Measurements from ENCODE around the gene EID3. TPM values are rescaled to one million over a fixed set of nuclear protein-coding genes. Genes with fewer than 3 reads are reported as not detected.

Gene EID3
- total RNA-seq, 1 experiment from 2014 or later: 3.2 TPM

- H3K4me1 Mint-ChIP-seq: peaks cover 47% of the 10 kb centered on the region
- ChIA-PET POLR2A (interaction anchor here (1.0 to 3.8 kb wide), 5 partner anchors 11 to 151 kb away, joined by 4 to 34 read pairs (median 11); partner anchors contain the start of genes EID3, NFYB and TXNRD1), CTCF (interaction anchor here (1.0 to 2.0 kb wide), 5 partner anchors 10 to 93 kb away, joined by 4 to 11 read pairs (median 7); partner anchors contain the start of gene TXNRD1)
- no peaks in the 10 kb centered on the region for H3K27me3 Mint-ChIP-seq (ENCODE audit: low read depth)
- peak overlapping the region; percentile 99 for H3K4me3 Mint-ChIP-seq
- H3K9me3 Mint-ChIP-seq: no peaks in the 10 kb centered on the region
- peak overlapping the region; percentile 85 for H3K27ac Mint-ChIP-seq
- peak; percentile 77 for ATAC-seq
- peaks cover 18% of the 10 kb centered on the region for H3K36me3 Mint-ChIP-seq
- peak; percentile 86 for DNase-seq (ENCODE audit: low spot score)
- TF ChIP-seq AFF4 (CRISPR knock-in tag; IDR thresholded peaks at IDR 0.05; ENCODE audit: borderline replicate concordance) (no peak), EMX1 (CRISPR knock-in tag; IDR thresholded peaks at IDR 0.05) (no peak), JAZF1 (CRISPR knock-in tag; IDR thresholded peaks at IDR 0.05) (no peak), ZNF532 (CRISPR knock-in tag; IDR thresholded peaks at IDR 0.05; ENCODE audit: borderline replicate concordance) (no peak), ZNF317 (CRISPR knock-in tag; IDR thresholded peaks at IDR 0.05; ENCODE audit: borderline replicate concordance, low read depth) (no peak), AR (CRISPR knock-in tag; IDR thresholded peaks at IDR 0.05) (no peak), SOX15 (CRISPR knock-in tag; IDR thresholded peaks at IDR 0.05) (no peak), IRF2 (CRISPR knock-in tag; IDR thresholded peaks at IDR 0.05; ENCODE audit: borderline replicate concordance, low read depth) (no peak), ZBTB21 (CRISPR knock-in tag; IDR thresholded peaks at IDR 0.05; ENCODE audit: borderline replicate concordance) (peak; percentile 30; the same call in 1 of the 2 replicates), NR3C1 (CRISPR knock-in tag; conservative IDR thresholded peaks at IDR 0.05; ENCODE audit: low read depth) (no peak), ZNF219 (CRISPR knock-in tag; IDR thresholded peaks at IDR 0.05; ENCODE audit: borderline replicate concordance) (no peak), ESRRA (CRISPR knock-in tag; IDR thresholded peaks at IDR 0.05; ENCODE audit: borderline replicate concordance) (no peak), FOXK1 (CRISPR knock-in tag; IDR thresholded peaks at IDR 0.05) (peak; percentile 97), ZNF281 (CRISPR knock-in tag; IDR thresholded peaks at IDR 0.05) (0 out of 2 replicates have a peak, but pooled peaks have one; percentile 29), ZNF232 (CRISPR knock-in tag; IDR thresholded peaks at IDR 0.05) (no peak), PRDM15 (CRISPR knock-in tag; IDR thresholded peaks at IDR 0.05) (no peak), ZNF121 (CRISPR knock-in tag; IDR thresholded peaks at IDR 0.05) (no peak), GABPB1 (CRISPR knock-in tag; IDR thresholded peaks at IDR 0.05) (peak; percentile 77), MYBL2 (CRISPR knock-in tag; IDR thresholded peaks at IDR 0.05) (no peak)
These were observed 14.8 kb upstream of the EID3 start for GRCh38 chr12:104288635-104289274.

All from WTC11 (cell line).